GM13976 (cell line): ENCODE data around the gene PBRM1.

Source experiments
- DNase-seq: peaks from one replicate; pipeline ENCODE4 v3.0.0; 2012; ENCODE audit warnings: low spot score
- CTCF ChIP-seq: IDR thresholded peaks from 2 replicates; pipeline ENCODE4 v1.5.1; 2012; ENCODE audit warnings: borderline replicate concordance, mild to moderate bottlenecking; ENCODE audit not compliant: insufficient read depth; ENCODE audit errors: extremely low read depth, missing control alignments, control extremely low read depth
- in situ Hi-C: fragments of 300-500 bp; cut with MboI; formaldehyde crosslinking; loops from one replicate; pipeline ENCODE4 v1.12.0; 2022; ENCODE audit warnings: low sequenced_read_pairs, mixed read lengths, inconsistent platforms; ENCODE audit not compliant: unreplicated experiment

PBRM1 gene

GRCh38 chr3:52609316-52609815 lies 76.3 kb downstream of the PBRM1 start:
- no peak for DNase-seq
- TF ChIP-seq CTCF = no peak
- in situ Hi-C loops = no loop called here

- in situ Hi-C loops = no loop called here
- no peak for TF ChIP-seq CTCF
- DNase-seq = no peak
These were observed 77.4 kb downstream of the PBRM1 start for GRCh38 chr3:52608337-52608736.

- no peak for DNase-seq
- no peak for TF ChIP-seq CTCF
- in situ Hi-C loops = no loop called here
These were observed 79.2 kb downstream of the PBRM1 start for GRCh38 chr3:52606373-52607085.

- no peak for DNase-seq
- in situ Hi-C loops = no loop called here
- no peak for TF ChIP-seq CTCF
These were observed 85.5 kb downstream of the PBRM1 start for GRCh38 chr3:52600258-52600657.

GRCh38 chr3:52596658-52597265 lies 89.0 kb downstream of the PBRM1 start:
- DNase-seq = no peak
- no peak for TF ChIP-seq CTCF
- in situ Hi-C loops = no loop called here

- in situ Hi-C loops = no loop called here
- no peak for TF ChIP-seq CTCF
- no peak for DNase-seq
These were observed 92.6 kb downstream of the PBRM1 start for GRCh38 chr3:52593103-52593502.
